ENCODE data around the gene THRB.

THRB gene

GRCh38 chr3:24485511-24485910, 9.1 kb downstream of the THRB start:
- no peak for DNase-seq

GRCh38 chr3:24483873-24484272, 10.8 kb downstream of the THRB start:
- DNase-seq, result no peak

- no peak for DNase-seq
These were observed 12.4 kb downstream of the THRB start for GRCh38 chr3:24482096-24482705.

DNA sequence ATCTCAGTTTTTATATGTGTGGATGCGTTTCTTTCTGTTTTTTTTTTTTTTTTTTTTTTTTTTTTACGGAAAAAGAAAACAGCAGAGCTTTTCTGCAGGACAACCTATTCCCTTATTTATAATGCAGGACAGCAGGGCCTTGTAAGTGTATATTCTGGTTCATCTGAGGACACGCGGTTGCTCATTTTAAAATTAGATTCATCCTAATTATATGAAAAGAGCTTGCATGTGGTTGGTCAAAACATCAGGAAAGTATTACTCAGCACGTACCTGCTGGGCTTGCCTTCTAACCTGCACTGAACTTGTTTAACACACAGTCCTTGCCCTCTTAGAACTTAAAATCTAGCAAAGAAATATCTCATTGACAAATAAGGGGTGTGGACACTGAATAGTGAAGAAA, 13.5 kb downstream of the THRB start:
- no peak for DNase-seq

- DNase-seq, result no peak
These were observed 14.2 kb downstream of the THRB start for GRCh38 chr3:24480497-24480896.

- no peak for DNase-seq
These were observed 14.8 kb downstream of the THRB start for GRCh38 chr3:24479816-24480215.

DNA sequence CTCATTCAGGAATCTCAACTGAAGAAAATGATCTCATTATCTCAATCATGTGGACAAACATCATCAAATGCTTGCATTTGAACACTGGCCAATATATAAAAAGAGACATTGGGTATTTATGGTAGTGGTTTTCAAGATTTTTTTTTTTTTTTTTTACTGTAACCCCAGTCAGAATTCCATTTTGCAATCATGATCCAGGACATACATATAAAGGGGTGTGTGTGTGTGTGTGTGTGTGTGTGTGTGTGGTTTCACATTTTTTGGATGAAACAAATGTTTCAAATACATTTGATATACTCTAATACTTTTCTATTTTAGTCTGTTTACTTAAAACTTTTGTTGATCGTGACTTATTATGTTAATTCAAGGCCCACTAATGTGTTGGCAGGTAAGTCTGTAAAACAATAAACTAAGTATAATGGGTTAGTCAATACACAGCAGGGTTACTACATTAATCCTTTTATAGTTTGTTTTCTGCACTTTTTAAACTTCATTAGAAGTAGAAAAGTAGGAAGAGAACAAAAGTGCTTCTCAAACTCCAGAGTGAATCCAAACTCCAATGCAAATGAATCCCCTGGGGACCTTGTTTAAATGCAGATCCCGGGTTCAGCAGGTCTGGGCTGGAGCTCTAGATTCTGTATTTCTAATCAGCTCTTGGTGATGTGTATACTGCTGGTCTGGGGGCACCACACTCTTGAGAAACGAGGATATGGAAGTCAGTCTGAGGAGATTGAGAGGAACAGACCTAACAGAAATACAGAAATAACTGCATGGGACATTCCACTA, 17.6 kb downstream of the THRB start:
- DNase-seq, result no peak

- DNase-seq, result no peak
These were observed 18.7 kb downstream of the THRB start for GRCh38 chr3:24475925-24476324.

DNA sequence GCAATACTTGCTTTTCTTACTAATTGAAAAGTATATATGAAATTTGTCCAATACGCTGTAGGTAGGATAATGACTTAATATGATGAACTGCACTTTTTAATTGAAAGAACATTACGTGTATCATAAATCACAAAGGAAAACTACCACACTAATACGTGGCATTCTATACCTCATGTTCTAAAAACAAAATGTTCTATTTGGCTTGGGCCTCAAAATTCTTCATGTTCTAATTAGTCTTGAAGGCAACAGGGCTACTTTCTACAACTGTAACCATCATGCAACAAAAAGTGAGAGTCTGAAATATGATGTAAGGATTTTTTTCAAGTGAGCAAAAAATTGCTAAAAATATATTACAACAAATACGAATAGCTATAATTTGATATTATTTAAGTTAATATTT, 19.8 kb downstream of the THRB start:
- no peak for DNase-seq

GRCh38 chr3:24472358-24472757, 22.3 kb downstream of the THRB start:
- DNase-seq, result no peak

GRCh38 chr3:24471486-24471885, 23.2 kb downstream of the THRB start:
- DNase-seq, result no peak

DNA sequence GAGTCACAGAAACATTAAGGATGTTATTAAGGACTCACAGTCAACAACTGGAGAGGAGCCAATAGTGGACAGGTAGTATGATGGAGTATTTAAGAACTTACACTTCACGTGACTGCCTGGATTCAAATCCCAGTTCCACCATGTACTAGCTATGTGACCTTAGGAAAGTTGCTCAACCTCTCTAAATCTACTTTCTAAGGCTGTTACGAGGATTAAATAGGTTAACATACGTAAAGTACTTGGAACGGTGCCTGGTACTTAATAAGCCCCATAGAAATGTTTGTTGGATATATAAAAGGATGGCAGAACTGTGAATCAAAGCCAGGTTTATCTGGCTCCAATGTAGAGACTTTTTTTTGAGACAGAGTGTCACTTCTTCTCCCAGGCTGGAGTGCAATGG, 24.4 kb downstream of the THRB start:
- no peak for DNase-seq

- no peak for DNase-seq
These were observed 30.3 kb downstream of the THRB start for GRCh38 chr3:24464389-24464788.

GRCh38 chr3:24462737-24463136, 31.9 kb downstream of the THRB start:
- no peak for DNase-seq

DNA sequence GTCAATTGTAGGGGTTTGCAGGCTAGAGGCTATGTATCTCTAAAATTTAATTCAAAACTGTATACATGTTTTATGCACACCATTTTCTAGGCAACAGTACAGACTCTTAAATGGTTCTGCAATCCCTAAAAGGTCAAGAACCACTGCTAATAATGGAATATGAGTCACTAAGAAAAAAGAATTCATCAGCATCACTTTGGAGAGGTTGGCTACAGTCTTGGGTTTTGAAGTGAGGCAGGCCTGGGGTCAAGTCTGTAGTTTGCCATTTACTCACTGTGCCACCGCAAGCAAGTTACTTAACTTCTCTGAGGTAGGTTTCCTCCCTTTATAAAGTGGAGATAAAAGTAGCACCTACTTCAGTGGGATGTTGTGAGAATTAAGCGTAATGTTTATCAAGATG, 33.7 kb downstream of the THRB start:
- DNase-seq, result no peak

GRCh38 chr3:24457719-24458118, 36.9 kb downstream of the THRB start:
- no peak for DNase-seq

GRCh38 chr3:24454856-24455255, 39.8 kb downstream of the THRB start:
- DNase-seq, result no peak

- DNase-seq, result no peak
These were observed 40.3 kb downstream of the THRB start for GRCh38 chr3:24454393-24454792.

- no peak for DNase-seq
These were observed 43.1 kb downstream of the THRB start for GRCh38 chr3:24451461-24452099.

- no peak for DNase-seq
These were observed 44.3 kb downstream of the THRB start for GRCh38 chr3:24450160-24450907.

DNA sequence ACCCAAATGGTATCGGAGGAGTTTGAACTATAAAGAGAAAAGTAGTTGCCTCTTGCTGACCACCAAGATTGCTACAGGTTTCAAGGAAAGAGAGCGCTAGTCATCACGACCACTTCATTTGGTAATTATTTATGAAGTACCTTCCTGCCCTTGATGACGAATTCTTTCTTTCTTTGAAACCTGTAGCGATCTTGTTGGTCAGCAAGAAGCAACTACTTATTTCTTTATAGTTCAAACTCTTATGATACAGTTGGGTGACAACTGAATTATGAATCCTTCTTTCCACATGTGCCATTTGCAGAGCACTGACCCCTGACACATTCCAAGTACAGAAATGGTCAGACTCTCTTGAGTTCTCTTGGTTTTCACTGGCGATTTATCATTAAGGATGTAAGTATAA, 46.8 kb downstream of the THRB start:
- no peak for DNase-seq

- no peak for DNase-seq
These were observed 48.6 kb downstream of the THRB start for GRCh38 chr3:24446032-24446431.

- DNase-seq, result no peak
These were observed 51.2 kb downstream of the THRB start for GRCh38 chr3:24443476-24443875.
